Measurements from ENCODE around the gene RPS16.

Gene RPS16

GRCh38 chr19:39417463-39418181 lies 18.1 kb downstream of the RPS16 start:
- no peak for DNase-seq

GRCh38 chr19:39416152-39417120 lies 19.3 kb downstream of the RPS16 start:
- no peak for DNase-seq

GRCh38 chr19:39415111-39416046 lies 20.4 kb downstream of the RPS16 start:
- DNase-seq, result no peak

DNA sequence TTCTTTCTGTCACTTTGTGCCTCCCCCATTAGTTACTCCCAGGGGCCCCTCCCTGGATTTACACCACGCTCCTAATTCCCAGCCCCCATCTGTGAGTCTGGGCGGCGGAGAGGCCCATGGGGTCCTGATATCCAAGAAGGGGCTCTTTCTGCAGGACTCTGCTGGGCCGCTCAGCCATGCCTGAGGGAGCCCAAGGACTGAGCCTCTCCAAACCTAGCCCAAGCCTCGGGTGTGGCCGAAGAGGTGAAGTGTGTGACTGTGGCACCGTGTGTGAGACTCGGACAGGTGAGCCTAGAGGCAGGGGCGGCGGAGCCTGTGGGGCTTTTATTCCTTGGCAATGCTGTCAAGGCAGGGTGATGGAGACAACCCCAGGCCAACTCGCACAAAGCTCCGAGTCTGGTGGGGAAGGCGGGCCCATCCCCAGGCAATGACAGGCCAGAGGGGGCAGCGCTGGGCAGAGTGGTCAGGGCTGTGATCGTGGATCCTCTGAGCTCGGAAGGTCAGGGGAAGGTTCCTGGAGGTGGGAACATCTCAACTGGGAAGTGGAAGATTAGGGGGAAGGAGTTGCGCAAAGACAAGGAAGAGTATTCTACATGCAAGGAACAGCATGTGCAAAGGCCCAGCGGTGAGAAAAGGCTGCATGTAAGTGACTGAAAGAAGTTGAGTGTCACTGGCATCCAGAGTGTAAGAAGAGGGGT lies 21.7 kb downstream of the RPS16 start:
- no peak for DNase-seq

- DNase-seq, result no peak
These were observed 22.4 kb downstream of the RPS16 start for GRCh38 chr19:39413272-39413910.

DNA sequence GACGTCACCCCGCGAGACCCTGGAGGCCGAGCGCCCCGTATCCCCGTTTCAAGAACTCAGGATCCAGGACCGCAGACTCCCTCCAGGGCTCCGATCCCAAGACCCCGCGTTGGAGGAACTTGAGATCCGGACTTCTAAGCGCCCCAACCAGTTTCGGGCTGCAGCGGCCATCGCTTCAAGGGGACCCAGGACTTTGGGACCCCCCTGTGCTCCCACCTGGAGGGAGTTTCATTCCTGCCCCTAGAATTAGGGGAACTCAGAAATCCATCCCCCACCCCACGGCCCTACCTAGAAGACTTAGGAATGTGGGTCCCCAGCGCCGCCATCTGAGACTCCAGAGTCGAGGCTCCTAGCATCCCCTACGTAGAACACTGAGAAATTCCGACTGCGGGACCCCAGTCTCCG lies 22.9 kb downstream of the RPS16 start:
- no peak for DNase-seq

- DNase-seq, result peak; percentile 97
These were observed 23.5 kb downstream of the RPS16 start, which contains the start of gene PLEKHG2 for GRCh38 chr19:39412100-39412866. Gene PLEKHG2, plus strand, starts transcription at chr19:39412669. Its CDS starts 1,418 bp downstream, at chr19:39414087.

- DNase-seq, result peak; percentile 93
These were observed 24.0 kb downstream of the RPS16 start for GRCh38 chr19:39411832-39412099.

- DNase-seq, result no peak
These were observed 24.5 kb downstream of the RPS16 start for GRCh38 chr19:39411081-39411831.

GRCh38 chr19:39410831-39411080 lies 25.0 kb downstream of the RPS16 start:
- no peak for DNase-seq

DNA sequence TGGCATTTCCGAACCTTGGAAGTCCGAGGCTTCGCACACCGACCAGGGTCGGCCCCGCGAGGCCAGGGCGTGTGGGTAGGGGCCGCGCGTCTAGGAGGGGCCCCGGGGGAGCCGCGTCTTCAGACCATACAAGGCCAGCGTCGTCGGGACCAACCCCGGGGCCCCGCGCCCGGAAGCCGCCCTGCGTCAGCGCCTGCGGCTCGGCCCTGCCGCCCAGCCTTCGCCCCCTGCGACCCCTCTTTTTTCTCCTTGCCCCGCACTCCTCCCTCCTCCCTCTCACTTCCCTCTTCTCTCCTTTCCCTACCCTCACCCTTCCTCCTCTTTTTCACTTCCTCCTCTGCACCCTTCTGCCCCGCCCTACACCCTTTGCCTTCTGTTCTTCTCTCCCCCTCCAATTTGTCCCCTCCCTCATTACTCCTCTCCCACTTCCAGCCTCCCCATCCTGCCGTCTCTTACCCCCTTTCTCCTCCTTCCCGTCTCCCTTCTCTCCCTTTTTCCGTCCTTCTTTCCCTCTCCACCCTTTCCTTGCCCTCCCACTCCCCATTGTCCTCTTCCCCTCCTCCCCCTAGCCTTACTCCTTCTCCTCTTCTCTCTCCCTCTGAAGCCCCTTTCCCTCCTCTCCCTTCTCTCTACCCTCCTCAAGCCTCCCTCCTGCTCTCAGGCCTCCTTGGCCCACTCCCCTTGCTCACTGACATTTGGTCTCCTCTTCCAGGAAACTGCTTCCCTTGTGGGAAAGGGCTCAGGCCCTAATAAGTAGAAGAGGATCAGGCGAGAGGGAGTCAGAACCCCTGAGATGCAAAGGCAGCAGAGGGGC lies 25.5 kb downstream of the RPS16 start:
- DNase-seq, result no peak

- peak; percentile 93 for DNase-seq
These were observed 26.3 kb downstream of the RPS16 start for GRCh38 chr19:39409208-39410016.

DNA sequence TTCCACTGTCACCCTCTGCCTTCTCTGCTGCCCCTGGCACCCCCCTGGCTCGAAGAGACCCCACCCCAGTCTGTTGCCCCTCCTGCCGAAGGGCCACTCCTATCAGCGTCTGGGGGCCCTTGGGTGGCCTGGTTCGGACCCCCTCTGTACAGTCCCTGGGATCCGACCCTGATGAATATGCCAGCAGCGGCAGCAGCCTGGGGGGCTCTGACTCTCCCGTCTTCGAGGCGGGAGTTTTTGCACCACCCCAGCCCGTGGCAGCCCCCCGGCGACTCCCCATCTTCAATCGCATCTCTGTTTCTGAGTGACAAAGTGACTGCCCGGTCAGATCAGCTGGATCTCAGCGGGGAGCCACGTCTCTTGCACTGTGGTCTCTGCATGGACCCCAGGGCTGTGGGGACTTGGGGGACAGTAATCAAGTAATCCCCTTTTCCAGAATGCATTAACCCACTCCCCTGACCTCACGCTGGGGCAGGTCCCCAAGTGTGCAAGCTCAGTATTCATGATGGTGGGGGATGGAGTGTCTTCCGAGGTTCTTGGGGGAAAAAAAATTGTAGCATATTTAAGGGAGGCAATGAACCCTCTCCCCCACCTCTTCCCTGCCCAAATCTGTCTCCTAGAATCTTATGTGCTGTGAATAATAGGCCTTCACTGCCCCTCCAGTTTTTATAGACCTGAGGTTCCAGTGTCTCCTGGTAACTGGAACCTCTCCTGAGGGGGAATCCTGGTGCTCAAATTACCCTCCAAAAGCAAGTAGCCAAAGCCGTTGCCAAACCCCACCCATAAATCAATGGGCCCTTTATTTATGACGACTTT lies 27.1 kb downstream of the RPS16 start:
- DNase-seq, result peak; percentile 55

DNA sequence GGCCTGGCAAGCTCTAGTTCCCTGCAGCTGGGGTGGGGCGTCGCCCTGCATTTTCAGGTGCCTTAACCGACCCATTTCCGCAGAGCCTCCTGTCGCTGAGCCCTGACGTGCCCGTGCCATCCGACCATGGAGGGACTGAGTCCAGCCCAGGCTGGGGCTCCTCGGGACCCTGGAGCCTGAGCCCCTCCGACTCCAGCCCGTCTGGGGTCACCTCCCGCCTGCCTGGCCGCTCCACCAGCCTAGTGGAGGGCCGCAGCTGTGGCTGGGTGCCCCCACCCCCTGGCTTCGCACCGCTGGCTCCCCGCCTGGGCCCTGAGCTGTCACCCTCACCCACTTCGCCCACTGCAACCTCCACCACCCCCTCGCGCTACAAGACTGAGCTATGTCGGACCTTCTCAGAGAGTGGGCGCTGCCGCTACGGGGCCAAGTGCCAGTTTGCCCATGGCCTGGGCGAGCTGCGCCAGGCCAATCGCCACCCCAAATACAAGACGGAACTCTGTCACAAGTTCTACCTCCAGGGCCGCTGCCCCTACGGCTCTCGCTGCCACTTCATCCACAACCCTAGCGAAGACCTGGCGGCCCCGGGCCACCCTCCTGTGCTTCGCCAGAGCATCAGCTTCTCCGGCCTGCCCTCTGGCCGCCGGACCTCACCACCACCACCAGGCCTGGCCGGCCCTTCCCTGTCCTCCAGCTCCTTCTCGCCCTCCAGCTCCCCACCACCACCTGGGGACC lies 27.9 kb downstream of the RPS16 start:
- no peak for DNase-seq

DNA sequence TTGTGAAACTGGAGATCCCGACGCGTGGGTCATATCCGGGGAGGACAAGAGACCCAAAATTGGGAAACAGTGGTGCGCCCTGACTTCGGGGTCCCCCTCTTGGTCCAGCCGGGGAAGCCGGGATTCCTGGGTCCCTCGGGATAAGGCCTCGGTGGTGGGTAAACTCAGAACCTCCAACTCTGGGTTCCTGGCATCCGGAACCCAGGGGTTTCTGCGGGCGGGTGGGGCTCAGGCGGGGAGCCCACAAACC lies 28.4 kb downstream of the RPS16 start:
- DNase-seq, result no peak

- peak; percentile 74 for DNase-seq
These were observed 28.9 kb downstream of the RPS16 start, which contains the start of gene ZFP36 for GRCh38 chr19:39406656-39407409. Gene ZFP36, plus strand, starts transcription at chr19:39406847. Its CDS starts 58 bp downstream, at chr19:39406905.
